T-helper 22 cell (primary cell): ENCODE data around the gene FIGN.

Experiments used
- DNase-seq: peaks from one replicate; pipeline ENCODE4 v3.0.0-alpha.2; 2020; ENCODE audit warnings: low read depth

Gene FIGN

GRCh38 chr2:163708265-163708664 is 27.5 kb downstream of the FIGN start:
- no peak for DNase-seq

DNA sequence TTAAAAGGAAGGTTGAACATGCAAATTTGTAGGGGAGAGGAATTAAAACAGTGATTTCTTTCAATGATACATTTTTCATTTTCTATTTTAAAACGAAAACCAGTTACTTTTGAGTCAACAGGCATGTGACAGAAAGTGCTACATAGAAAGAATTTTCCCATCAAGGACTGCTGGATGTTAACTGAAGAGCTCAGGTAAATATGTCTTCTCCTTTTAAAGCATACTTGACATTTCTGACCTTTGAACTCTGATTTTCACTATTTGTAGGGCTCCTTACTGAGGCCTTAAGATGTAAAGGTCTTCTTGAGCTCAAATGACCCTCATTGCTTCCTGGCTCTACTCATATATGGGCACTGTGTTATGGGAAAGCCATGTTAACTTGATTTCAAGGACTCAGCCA is 32.4 kb downstream of the FIGN start:
- DNase-seq = no peak

- no peak for DNase-seq
Observed at GRCh38 chr2:163701399-163702195, 34.2 kb downstream of the FIGN start.

GRCh38 chr2:163698857-163699256 is 37.0 kb downstream of the FIGN start:
- DNase-seq = no peak

DNA sequence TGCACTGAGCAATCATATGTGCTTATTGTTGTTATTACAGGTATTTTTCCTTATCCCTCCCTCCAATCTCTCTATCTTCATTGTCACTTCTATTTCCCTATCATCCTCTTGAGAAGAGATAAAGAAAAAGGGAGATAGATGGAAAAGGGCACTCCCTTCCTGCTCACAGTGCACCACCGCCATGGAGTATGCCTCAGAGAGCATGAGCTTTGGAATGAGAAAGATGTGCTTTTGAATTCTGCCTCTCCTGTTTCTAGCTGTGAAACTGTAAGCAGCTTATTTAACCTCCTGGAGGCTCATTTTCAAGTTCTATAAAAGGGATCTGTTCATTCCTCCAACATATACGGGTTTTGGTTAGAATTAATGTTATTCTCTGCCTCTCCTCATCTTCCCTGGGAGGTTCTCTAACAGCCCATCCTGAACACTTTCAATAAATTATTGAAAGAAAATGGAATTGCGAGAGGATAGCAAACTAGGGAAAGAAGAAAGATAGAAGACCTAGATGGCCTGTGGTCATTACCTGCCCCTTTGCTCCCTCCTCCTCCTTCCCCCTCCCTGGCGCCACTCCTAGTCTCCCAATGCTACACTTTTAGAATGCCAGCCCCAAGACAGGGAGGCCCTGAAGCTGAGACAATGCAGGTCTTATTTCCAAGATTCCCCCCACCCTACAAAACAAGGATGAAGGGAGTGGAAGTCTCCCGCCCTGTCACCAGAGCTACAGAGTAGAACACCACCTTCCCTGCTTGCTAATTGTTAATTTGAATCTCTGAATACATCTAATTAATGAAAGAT is 37.8 kb downstream of the FIGN start:
- DNase-seq = no peak

GRCh38 chr2:163697429-163697828 is 38.4 kb downstream of the FIGN start:
- DNase-seq = no peak

DNA sequence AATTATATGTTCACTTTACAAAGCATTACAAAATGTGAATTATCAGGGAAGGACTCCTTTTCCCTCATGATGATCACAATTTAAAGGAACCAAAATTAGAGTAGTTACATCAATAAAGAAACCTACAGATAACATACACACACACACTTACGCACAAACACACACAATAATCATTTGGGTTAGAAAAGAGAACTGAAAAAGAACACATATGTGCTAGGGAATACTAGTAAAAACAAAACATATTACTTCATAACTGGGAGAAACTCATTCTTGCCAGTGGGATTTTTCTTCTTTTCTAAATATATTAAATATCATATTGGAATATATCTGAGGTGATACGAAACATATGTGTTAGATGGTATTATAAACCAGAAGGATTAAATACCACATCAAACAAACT is 42.3 kb downstream of the FIGN start:
- no peak for DNase-seq

DNA sequence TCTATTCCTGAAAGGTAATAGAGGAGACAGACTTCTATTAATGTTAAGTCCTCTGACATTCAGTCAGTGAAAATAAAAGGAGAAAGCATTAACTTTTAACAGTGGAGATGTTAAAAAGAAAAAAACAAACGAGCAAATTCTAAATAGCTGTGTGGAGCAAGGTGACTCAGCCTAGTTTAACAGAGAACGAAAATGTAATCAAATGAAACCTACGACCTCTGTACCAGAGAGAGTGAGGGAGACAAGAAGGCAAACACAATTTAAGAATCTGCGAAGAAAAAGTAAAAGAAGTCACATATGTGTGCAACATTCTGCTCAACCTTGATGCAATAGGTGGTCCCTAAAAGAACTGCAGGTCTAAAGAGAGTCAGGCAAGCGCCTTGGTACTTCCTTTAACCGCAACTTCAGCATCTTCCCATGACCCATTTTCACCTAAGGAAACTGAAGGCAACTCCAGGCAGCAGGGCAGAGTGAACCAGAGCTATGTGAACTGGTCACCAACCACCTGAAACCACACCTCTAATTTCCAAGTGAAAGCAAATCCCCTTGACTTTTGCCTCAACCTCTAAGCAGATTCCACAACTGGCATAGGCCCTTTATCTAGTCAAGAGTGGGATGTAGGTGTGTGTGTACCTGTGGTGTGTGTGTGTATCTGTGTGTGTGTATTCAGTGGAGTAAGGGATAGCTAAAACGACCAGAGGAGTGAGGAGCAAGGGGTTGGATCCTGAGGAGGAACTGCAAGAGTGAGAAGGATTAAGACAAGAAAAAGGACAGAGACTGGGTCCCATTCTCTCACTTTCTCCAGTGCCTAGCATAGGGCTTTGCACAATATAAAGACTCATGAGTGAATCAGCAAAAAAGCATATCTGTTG is 43.0 kb downstream of the FIGN start:
- no peak for DNase-seq

DNA sequence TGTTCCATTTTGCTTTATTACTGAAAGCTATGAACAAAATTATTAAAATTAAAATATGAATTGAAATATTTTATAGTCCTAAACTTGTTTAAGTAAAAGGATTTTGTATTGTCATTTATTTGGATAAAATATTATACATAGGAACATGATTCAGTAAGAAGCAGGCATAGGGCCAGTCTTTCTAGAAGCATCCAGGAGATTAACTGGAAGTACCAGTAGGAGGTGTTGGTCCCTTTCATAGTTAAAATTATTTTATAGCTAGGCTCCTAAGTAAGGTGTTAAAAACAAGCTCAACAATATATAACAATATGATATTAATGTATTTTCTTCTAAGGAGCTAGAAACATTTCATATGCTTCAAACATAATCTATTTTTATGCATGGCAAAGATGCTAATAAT is 43.7 kb downstream of the FIGN start:
- DNase-seq = no peak

- DNase-seq = no peak
Observed at GRCh38 chr2:163690896-163691295, 44.9 kb downstream of the FIGN start.

- no peak for DNase-seq
Observed at GRCh38 chr2:163687217-163687616, 48.6 kb downstream of the FIGN start.

- no peak for DNase-seq
Observed at GRCh38 chr2:163686289-163686688, 49.5 kb downstream of the FIGN start.

- no peak for DNase-seq
Observed at GRCh38 chr2:163682695-163683094, 53.1 kb downstream of the FIGN start.

DNA sequence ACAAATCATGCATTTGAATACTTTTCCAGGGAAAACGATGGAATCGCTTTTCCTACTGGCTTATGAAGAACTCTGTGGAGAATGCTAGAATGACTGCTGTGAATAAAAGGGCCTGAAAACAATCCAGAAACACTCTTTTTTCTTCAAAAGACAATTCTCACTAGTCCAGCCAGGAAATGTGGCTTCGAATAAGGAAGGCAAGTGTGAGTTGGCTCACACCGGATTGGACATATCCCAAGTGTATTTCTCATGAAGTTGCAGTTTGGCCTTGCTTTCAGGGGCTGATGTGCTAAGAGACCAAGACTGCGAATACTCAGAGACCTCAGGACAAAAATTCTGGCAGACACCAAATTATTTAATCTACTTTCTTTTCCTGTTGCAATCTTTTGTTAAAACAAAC is 54.1 kb downstream of the FIGN start:
- DNase-seq = no peak

- DNase-seq = no peak
Observed at GRCh38 chr2:163675388-163675787, 60.4 kb downstream of the FIGN start.

- DNase-seq = no peak
Observed at GRCh38 chr2:163673522-163673921, 62.3 kb downstream of the FIGN start.

- DNase-seq = no peak
Observed at GRCh38 chr2:163670929-163671328, 64.9 kb downstream of the FIGN start.

- DNase-seq = no peak
Observed at GRCh38 chr2:163669506-163669905, 66.3 kb downstream of the FIGN start.

GRCh38 chr2:163667064-163667887 is 68.5 kb downstream of the FIGN start:
- DNase-seq = no peak

DNA sequence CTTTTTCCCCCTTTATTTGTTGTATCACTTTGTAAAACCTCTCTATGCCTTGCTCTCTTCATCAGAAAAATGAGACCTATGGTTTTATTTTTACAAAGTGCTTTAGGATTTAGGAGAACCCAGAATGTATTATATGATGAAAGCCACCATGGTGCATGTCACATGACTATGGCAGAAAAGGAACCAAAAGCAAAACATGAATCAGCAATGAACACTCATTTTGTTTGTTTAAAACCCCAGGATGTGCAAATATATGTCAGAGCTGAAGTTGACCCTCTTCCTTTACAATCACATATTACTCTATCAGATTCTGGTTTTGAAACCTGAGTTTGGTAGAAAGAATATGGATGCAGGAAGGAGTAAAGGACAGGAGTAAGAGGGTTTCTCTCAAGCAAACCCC is 70.0 kb downstream of the FIGN start:
- DNase-seq = no peak

GRCh38 chr2:163665051-163665450 is 70.8 kb downstream of the FIGN start:
- no peak for DNase-seq

- DNase-seq = no peak
Observed at GRCh38 chr2:163664610-163665009, 71.2 kb downstream of the FIGN start.
